ENCODE results near the gene CRACR2B.

The CRACR2B gene

DNA sequence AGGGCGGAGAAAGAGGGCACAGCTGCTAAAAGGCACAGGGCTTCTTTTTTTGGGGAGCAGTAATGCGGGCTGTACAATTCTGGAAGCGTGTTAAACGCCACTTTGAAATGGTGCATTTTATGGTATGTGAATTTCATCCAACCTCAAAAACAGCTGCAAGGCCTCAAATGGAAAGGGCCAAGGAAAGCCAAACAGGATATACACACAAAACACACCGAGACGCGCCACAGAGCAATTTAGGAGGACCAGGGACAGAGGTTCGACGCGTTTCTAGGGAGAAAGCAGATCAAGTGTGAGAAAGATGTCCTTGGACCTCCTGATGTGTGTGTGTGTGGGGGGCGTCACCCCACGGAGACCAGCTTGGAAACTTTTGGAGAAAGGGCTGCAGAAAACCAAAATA, 46.0 kb downstream of the CRACR2B start:
- no peaks in the 10 kb centered on the region for H3K36me3 ChIP-seq (ENCODE audit: control insufficient read depth, low read length)
- TF ChIP-seq CTCF (IDR thresholded peaks at IDR 0.05; ENCODE audit: low read depth, low read length, poor library complexity, severe bottlenecking) = no peak
- no peak for TF ChIP-seq EZH2phosphoT487 (IDR thresholded peaks at IDR 0.05; ENCODE audit: borderline replicate concordance, low read length)
- no peak overlapping the region for H3K4me3 ChIP-seq (ENCODE audit: low read length)
- 0 out of 2 replicates have a peak, but pooled peaks cover 2% of the 10 kb centered on the region for H3F3A ChIP-seq (ENCODE audit: control insufficient read depth, insufficient read depth)
- H3K27ac ChIP-seq (ENCODE audit: low read depth, low read length) = no peak overlapping the region
- no peaks in the 10 kb centered on the region for H3K4me1 ChIP-seq (ENCODE audit: control insufficient read depth, low read length)
- H3K9me2 ChIP-seq (replicated peaks; ENCODE audit: control insufficient read depth, low read length) = no peaks in the 10 kb centered on the region
- H3K4me2 ChIP-seq (ENCODE audit: low read length) = no peak overlapping the region
- no peaks in the 10 kb centered on the region for H3K9me3 ChIP-seq (ENCODE audit: control insufficient read depth, insufficient read depth, low read length)
- H3K27me3 ChIP-seq (ENCODE audit: control insufficient read depth, low read length) = no peaks in the 10 kb centered on the region
- no peaks in the 10 kb centered on the region; the same call in 1 of the 2 replicates for H4K20me1 ChIP-seq (ENCODE audit: control insufficient read depth, insufficient read depth, low read depth, low read length)
- no peaks in the 10 kb centered on the region for H3K79me2 ChIP-seq (ENCODE audit: control insufficient read depth, low read length)

- H3K36me3 ChIP-seq (ENCODE audit: control insufficient read depth, low read length) = peaks cover 10% of the 10 kb centered on the region
Observed at GRCh38 chr11:875203-875602, 47.5 kb downstream of the CRACR2B start.

DNA sequence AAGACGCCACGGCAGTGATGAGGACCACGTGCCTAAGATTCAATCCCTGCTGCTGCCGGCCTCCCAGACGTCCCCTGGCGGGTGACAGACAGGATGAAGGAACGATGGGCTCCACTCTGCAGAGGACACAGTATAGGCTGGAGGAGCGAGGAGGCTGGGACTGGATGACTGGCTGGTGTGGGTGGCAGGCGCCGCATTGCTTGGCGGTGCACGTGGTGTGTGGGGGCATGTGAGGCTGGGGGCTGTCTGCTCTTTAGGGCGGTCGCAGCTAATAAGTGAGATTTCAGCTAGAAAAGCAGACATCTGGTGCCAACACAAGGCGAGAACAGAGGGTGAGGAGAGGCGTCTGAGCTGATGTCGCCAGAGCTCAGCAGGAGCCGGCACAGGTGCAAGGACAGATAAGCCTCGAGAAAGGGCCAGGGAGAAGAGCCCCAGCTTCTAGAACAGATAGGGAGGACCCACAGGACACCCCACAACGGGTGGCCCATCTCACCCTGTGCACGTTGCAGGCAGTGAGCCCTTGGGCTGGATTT, 48.1 kb downstream of the CRACR2B start:
- Histone ChIP-seq H3K9me2 (replicated peaks; ENCODE audit: control insufficient read depth, low read length) (no peaks in the 10 kb centered on the region), H3K36me3 (ENCODE audit: control insufficient read depth, low read length) (peaks cover 16% of the 10 kb centered on the region), H3K27me3 (ENCODE audit: control insufficient read depth, low read length) (no peaks in the 10 kb centered on the region), H3K4me1 (ENCODE audit: control insufficient read depth, low read length) (no peaks in the 10 kb centered on the region), H4K20me1 (ENCODE audit: control insufficient read depth, insufficient read depth, low read depth, low read length) (no peaks in the 10 kb centered on the region; the same call in 1 of the 2 replicates), H3K79me2 (ENCODE audit: control insufficient read depth, low read length) (no peaks in the 10 kb centered on the region), H3F3A (ENCODE audit: control insufficient read depth, insufficient read depth) (0 out of 2 replicates have a peak, but pooled peaks cover 2% of the 10 kb centered on the region), H3K9me3 (ENCODE audit: control insufficient read depth, insufficient read depth, low read length) (no peaks in the 10 kb centered on the region), H3K4me3 (ENCODE audit: low read length) (no peak overlapping the region), H3K27ac (ENCODE audit: low read depth, low read length) (no peak overlapping the region), H3K4me2 (ENCODE audit: low read length) (no peak overlapping the region)
- no peak for TF ChIP-seq CTCF (IDR thresholded peaks at IDR 0.05; ENCODE audit: low read depth, low read length, poor library complexity, severe bottlenecking)
- TF ChIP-seq EZH2phosphoT487 (IDR thresholded peaks at IDR 0.05; ENCODE audit: borderline replicate concordance, low read length) = no peak

More at GRCh38 chr11:875203-875602, 47.5 kb downstream of the CRACR2B start:
- Histone ChIP-seq H3K4me2 (ENCODE audit: low read length) (no peak overlapping the region), H3K9me3 (ENCODE audit: control insufficient read depth, insufficient read depth, low read length) (no peaks in the 10 kb centered on the region), H3F3A (ENCODE audit: control insufficient read depth, insufficient read depth) (0 out of 2 replicates have a peak, but pooled peaks cover 2% of the 10 kb centered on the region), H3K9me2 (replicated peaks; ENCODE audit: control insufficient read depth, low read length) (no peaks in the 10 kb centered on the region), H3K27me3 (ENCODE audit: control insufficient read depth, low read length) (no peaks in the 10 kb centered on the region), H3K4me1 (ENCODE audit: control insufficient read depth, low read length) (no peaks in the 10 kb centered on the region), H4K20me1 (ENCODE audit: control insufficient read depth, insufficient read depth, low read depth, low read length) (no peaks in the 10 kb centered on the region; the same call in 1 of the 2 replicates), H3K79me2 (ENCODE audit: control insufficient read depth, low read length) (no peaks in the 10 kb centered on the region), H3K4me3 (ENCODE audit: low read length) (no peak overlapping the region), H3K27ac (ENCODE audit: low read depth, low read length) (no peak overlapping the region)
- TF ChIP-seq EZH2phosphoT487 (IDR thresholded peaks at IDR 0.05; ENCODE audit: borderline replicate concordance, low read length) (no peak), CTCF (IDR thresholded peaks at IDR 0.05; ENCODE audit: low read depth, low read length, poor library complexity, severe bottlenecking) (no peak)

All from DOHH2 (cell line).